Naive thymus-derived CD8-positive, alpha-beta T cell (primary cell): ENCODE results near the gene SH3BP1. TPM values are rescaled to one million over a fixed set of nuclear protein-coding genes. Genes with fewer than 3 reads are reported as not detected.
A peak's percentile ranks its signal among the peaks of the same experiment; 100 is the strongest.

Experiments used
- ATAC-seq, 2 donors: fragments of 150-1000 bp; cut with Tn5 transposase in 1 of 2; sonication (Bioruptor Pico), chemical (Tn5 transposase) in 1 of 2; 1 replicate in 1 of 2; 2 replicates in 1 of 2; pipeline ENCODE4 v1.10.0; 2021; ENCODE audit warnings: mild to moderate bottlenecking in 2 of 2, moderate library complexity in 2 of 2
- POLR2A ChIA-PET: fragments of 350-600 bp; sonication (Branson Sonifier 250); formaldehyde crosslinking; loops from one replicate; lab custom pipeline; 2021; ENCODE audit warnings: antibody characterized with exemption; lab: Charles Lee
- DNase-seq, 10 donors: peaks; one replicate each; pipeline versions ENCODE4 v3.0.0 to v3.0.0-alpha.2; 2020 to 2022
- H3K27ac Mint-ChIP-seq, 10 donors: one replicate each; pipeline ENCODE4 v1.8.0; 2020 to 2022; ENCODE audit warnings: mild to moderate bottlenecking in 10 of 10, mixed read lengths in 10 of 10, moderate library complexity in 4 of 10, inconsistent platforms in 1 of 10
- H3K27me3 Mint-ChIP-seq, 5 donors: one replicate each; pipeline ENCODE4 v1.8.0; 2021 to 2022; ENCODE audit warnings: mixed read lengths in 5 of 5
- H3K36me3 Mint-ChIP-seq, 3 donors: one replicate each; pipeline ENCODE4 v1.8.0; 2020 to 2022; ENCODE audit warnings: mixed read lengths in 3 of 3, mild to moderate bottlenecking in 2 of 3, inconsistent platforms in 1 of 3
- H3K4me1 Mint-ChIP-seq, 4 donors: one replicate each; pipeline ENCODE4 v1.8.0; 2021 to 2022; ENCODE audit warnings: mixed read lengths in 4 of 4
- H3K4me3 Mint-ChIP-seq, 10 donors: one replicate each; pipeline ENCODE4 v1.8.0; 2020 to 2022; ENCODE audit warnings: mild to moderate bottlenecking in 10 of 10, mixed read lengths in 10 of 10, moderate library complexity in 6 of 10, inconsistent platforms in 1 of 10
- H3K9me3 Mint-ChIP-seq, 9 donors: one replicate each; pipeline ENCODE4 v1.8.0; 2020 to 2022; ENCODE audit warnings: mixed read lengths in 9 of 9, mild to moderate bottlenecking in 3 of 9, inconsistent platforms in 1 of 9, moderate library complexity in 1 of 9
- polyA plus RNA-seq, 3 donors: library from polyadenylated mRNA; unstranded; fragments of 300-500 nt; fragmentation: Illumina TruSeq; gene quantifications; one replicate each; pipeline ENCODE4 v1.2.3, GENCODE V29; 2021
- total RNA-seq, 8 experiments: library from RNA in 2 of 8; stranded (reverse) in 2 of 8; gene quantifications; one replicate each; pipeline ENCODE4 v1.2.3 and lab custom pipeline; 2021 to 2026

SH3BP1 gene
- total and polyA plus RNA-seq, 5 experiments from 2014 or later = 16.9 to 79.0 (median 26.5) TPM

- no peaks in the 10 kb centered on the region for H3K9me3 Mint-ChIP-seq
- peak within 1 kb of the TSS; percentile 91 to 100 (median 100) for H3K27ac Mint-ChIP-seq
- ATAC-seq (peak; percentile 20 to 31), DNase-seq (peak in 9 of 10 donors; percentile 24 to 79 (median 50))
- H3K4me3 Mint-ChIP-seq = peak within 1 kb of the TSS; percentile 89 to 99 (median 93)
- H3K27me3 Mint-ChIP-seq = no peaks in the 10 kb centered on the region
- H3K4me1 Mint-ChIP-seq = peaks cover 20 to 66% (median 63%) of the 10 kb centered on the region in 4 donors
- POLR2A ChIA-PET = interaction anchor here (9.0 to 66.7 kb wide), 2 partner anchors 11 to 42 kb away, joined by 71 to 2283 read pairs; partner anchors contain the start of genes GGA1, NOL12, PDXP and SH3BP1
- no peaks in the 10 kb centered on the region for H3K36me3 Mint-ChIP-seq
These were observed 35.8 kb downstream of the SH3BP1 start, which contains the start of gene LGALS1 for GRCh38 chr22:37674951-37675929. TSS of gene LGALS1 (plus strand) at chr22:37675636. CDS start at chr22:37675703, 67 bp downstream.

GRCh38 chr22:37675930-37676735 lies 36.7 kb downstream of the SH3BP1 start:
- H3K27ac Mint-ChIP-seq = peak overlapping the region; percentile 91 to 100 (median 100)
- H3K4me1 Mint-ChIP-seq = peaks cover 18 to 64% (median 60%) of the 10 kb centered on the region in 4 donors
- DNase-seq = no peak
- no peak for ATAC-seq
- no peaks in the 10 kb centered on the region for H3K9me3 Mint-ChIP-seq
- POLR2A ChIA-PET = interaction anchor here (0.6 to 66.7 kb wide), 6 partner anchors 8 to 84 kb away, joined by 3 to 2283 read pairs (median 5); partner anchors contain the start of genes GGA1, NOL12, PDXP and SH3BP1
- no peaks in the 10 kb centered on the region for H3K36me3 Mint-ChIP-seq
- H3K4me3 Mint-ChIP-seq = peak overlapping the region; percentile 89 to 99 (median 93)
- H3K27me3 Mint-ChIP-seq = no peaks in the 10 kb centered on the region

GRCh38 chr22:37676736-37677492 lies 37.4 kb downstream of the SH3BP1 start:
- POLR2A ChIA-PET = interaction anchor here (0.6 to 66.7 kb wide), 7 partner anchors 9 to 229 kb away, joined by 3 to 2283 read pairs (median 5); partner anchors contain the start of genes GGA1, MICALL1, NOL12 and PDXP
- H3K27me3 Mint-ChIP-seq = no peaks in the 10 kb centered on the region
- no peaks in the 10 kb centered on the region for H3K36me3 Mint-ChIP-seq
- peak; percentile 79 to 87 for ATAC-seq
- H3K4me1 Mint-ChIP-seq = peaks cover 20 to 64% (median 60%) of the 10 kb centered on the region in 4 donors
- H3K27ac Mint-ChIP-seq = peak overlapping the region; percentile 91 to 100 (median 100)
- H3K9me3 Mint-ChIP-seq = no peaks in the 10 kb centered on the region
- DNase-seq = peak; percentile 88 to 97 (median 92)
- H3K4me3 Mint-ChIP-seq = peak overlapping the region; percentile 89 to 99 (median 93)

GRCh38 chr22:37677493-37677974 lies 38.1 kb downstream of the SH3BP1 start:
- ATAC-seq = peak; percentile 59 to 70

GRCh38 chr22:37678372-37678771 lies 38.9 kb downstream of the SH3BP1 start:
- peak overlapping the region in 3 of 10 donors; percentile 64 to 89 (median 75) for H3K4me3 Mint-ChIP-seq
- DNase-seq (no peak), ATAC-seq (no peak)
- POLR2A ChIA-PET = interaction anchor here (0.5 to 66.7 kb wide), 4 partner anchors 8 to 45 kb away, joined by 3 to 2283 read pairs (median 38); partner anchors contain the start of genes GGA1, NOL12, PDXP and SH3BP1
- peaks cover 16 to 52% (median 47%) of the 10 kb centered on the region in 4 donors for H3K4me1 Mint-ChIP-seq
- peak overlapping the region in 8 of 10 donors; percentile 86 to 100 (median 94) for H3K27ac Mint-ChIP-seq
- H3K36me3 Mint-ChIP-seq = no peaks in the 10 kb centered on the region
- no peaks in the 10 kb centered on the region for H3K9me3 Mint-ChIP-seq
- no peaks in the 10 kb centered on the region for H3K27me3 Mint-ChIP-seq

More at GRCh38 chr22:37677493-37677974, 38.1 kb downstream of the SH3BP1 start:
- no peak for DNase-seq
- Mint-ChIP-seq H3K9me3 (no peaks in the 10 kb centered on the region), H3K36me3 (no peaks in the 10 kb centered on the region), H3K27me3 (no peaks in the 10 kb centered on the region), H3K4me1 (peaks cover 16 to 58% (median 54%) of the 10 kb centered on the region in 4 donors), H3K27ac (peak overlapping the region; percentile 91 to 100 (median 100)), H3K4me3 (peak overlapping the region; percentile 89 to 99 (median 93))
- POLR2A ChIA-PET = interaction anchor here (0.6 to 66.7 kb wide), 5 partner anchors 9 to 228 kb away, joined by 3 to 2283 read pairs (median 6); partner anchors contain the start of genes GGA1, MICALL1, NOL12 and PDXP

GRCh38 chr22:37679670-37680069 lies 40.2 kb downstream of the SH3BP1 start:
- peak overlapping the region in 5 of 10 donors; percentile 10 to 55 (median 29) for H3K4me3 Mint-ChIP-seq
- POLR2A ChIA-PET = interaction anchor here (0.7 to 66.7 kb wide), 3 partner anchors 12 to 223 kb away, joined by 4 to 2283 read pairs (median 6); partner anchors contain the start of genes GGA1, PDXP and SH3BP1
- no peak for DNase-seq
- H3K4me1 Mint-ChIP-seq = peaks cover 10 to 41% (median 38%) of the 10 kb centered on the region in 4 donors
- peak overlapping the region in 9 of 10 donors; percentile 16 to 91 (median 78) for H3K27ac Mint-ChIP-seq
- ATAC-seq = no peak
- H3K27me3 Mint-ChIP-seq = no peaks in the 10 kb centered on the region
- H3K36me3 Mint-ChIP-seq = no peaks in the 10 kb centered on the region
- H3K9me3 Mint-ChIP-seq = no peaks in the 10 kb centered on the region

- H3K27ac Mint-ChIP-seq = peak overlapping the region in 7 of 10 donors; percentile 16 to 91 (median 72)
- POLR2A ChIA-PET = interaction anchor here (1.0 to 66.7 kb wide), 2 partner anchors 12 to 47 kb away, joined by 6 to 2283 read pairs; partner anchors contain the start of genes GGA1, PDXP and SH3BP1
- H3K4me3 Mint-ChIP-seq = no peak overlapping the region
These were observed 40.9 kb downstream of the SH3BP1 start for GRCh38 chr22:37680191-37680851.

GRCh38 chr22:37681001-37681424 lies 41.5 kb downstream of the SH3BP1 start:
- DNase-seq (no peak), ATAC-seq (no peak)
- peaks cover 8 to 36% (median 30%) of the 10 kb centered on the region in 4 donors for H3K4me1 Mint-ChIP-seq
- no peaks in the 10 kb centered on the region for H3K9me3 Mint-ChIP-seq
- peak overlapping the region in 4 of 10 donors; percentile 47 to 83 (median 70) for H3K27ac Mint-ChIP-seq
- POLR2A ChIA-PET = interaction anchor here (1.2 to 66.7 kb wide), 3 partner anchors 7 to 168 kb away, joined by 5 to 2283 read pairs (median 71); partner anchors contain the start of genes GGA1, LGALS1, PDXP and SH3BP1
- no peaks in the 10 kb centered on the region for H3K27me3 Mint-ChIP-seq
- H3K4me3 Mint-ChIP-seq = peak overlapping the region in 1 of 10 donors; percentile 52
- no peaks in the 10 kb centered on the region for H3K36me3 Mint-ChIP-seq

More at GRCh38 chr22:37680191-37680851, 40.9 kb downstream of the SH3BP1 start:
- Mint-ChIP-seq H3K36me3 (no peaks in the 10 kb centered on the region), H3K4me1 (peaks cover 10 to 35% (median 33%) of the 10 kb centered on the region in 4 donors), H3K9me3 (no peaks in the 10 kb centered on the region), H3K27me3 (no peaks in the 10 kb centered on the region)
- ATAC-seq = no peak
- DNase-seq = no peak

GRCh38 chr22:37681556-37682049 lies 42.1 kb downstream of the SH3BP1 start:
- peaks cover 8 to 38% (median 31%) of the 10 kb centered on the region in 4 donors for H3K4me1 Mint-ChIP-seq
- ATAC-seq = peak; percentile 10 to 19
- peak overlapping the region in 7 of 10 donors; percentile 20 to 89 (median 79) for H3K27ac Mint-ChIP-seq
- H3K4me3 Mint-ChIP-seq = peak overlapping the region in 2 of 10 donors; percentile 9 to 26
- no peaks in the 10 kb centered on the region for H3K27me3 Mint-ChIP-seq
- H3K9me3 Mint-ChIP-seq = no peaks in the 10 kb centered on the region
- POLR2A ChIA-PET = interaction anchor here (0.6 to 66.7 kb wide), 4 partner anchors 7 to 167 kb away, joined by 5 to 2283 read pairs (median 40); partner anchors contain the start of genes GGA1, LGALS1, PDXP and SH3BP1
- H3K36me3 Mint-ChIP-seq = no peaks in the 10 kb centered on the region
- DNase-seq = peak; percentile 53 to 86 (median 72)
